GM19324 (cell line): ENCODE results near the gene YWHAB.

Experiments used
- ATAC-seq: cut with Tn5 transposase; IDR thresholded peaks from one replicate; pipeline ENCODE4 v1.9.1; 2021; ENCODE audit warnings: mild to moderate bottlenecking, moderate library complexity; ENCODE audit not compliant: unreplicated experiment, low FRiP score

YWHAB gene

DNA sequence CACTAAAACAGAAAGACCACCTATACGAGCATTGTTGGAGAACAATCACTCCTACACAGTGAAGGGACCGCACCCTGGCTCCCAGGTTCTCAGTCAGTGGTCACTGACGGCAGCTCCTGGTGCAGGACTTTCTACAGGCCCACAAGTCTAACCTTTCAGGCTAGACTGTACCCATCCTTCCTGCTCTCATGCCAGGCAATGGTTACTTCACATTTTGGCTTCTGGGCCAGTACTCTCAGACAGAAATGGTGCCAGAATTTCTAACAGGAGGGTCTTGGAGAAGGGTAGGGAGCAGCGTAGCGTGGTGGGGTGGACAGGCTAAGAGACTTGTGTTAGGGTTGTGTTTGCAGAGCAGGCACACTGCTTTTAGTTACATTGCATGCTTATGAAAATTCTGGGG lies 62.6 kb downstream of the YWHAB start:
- no peak for ATAC-seq

DNA sequence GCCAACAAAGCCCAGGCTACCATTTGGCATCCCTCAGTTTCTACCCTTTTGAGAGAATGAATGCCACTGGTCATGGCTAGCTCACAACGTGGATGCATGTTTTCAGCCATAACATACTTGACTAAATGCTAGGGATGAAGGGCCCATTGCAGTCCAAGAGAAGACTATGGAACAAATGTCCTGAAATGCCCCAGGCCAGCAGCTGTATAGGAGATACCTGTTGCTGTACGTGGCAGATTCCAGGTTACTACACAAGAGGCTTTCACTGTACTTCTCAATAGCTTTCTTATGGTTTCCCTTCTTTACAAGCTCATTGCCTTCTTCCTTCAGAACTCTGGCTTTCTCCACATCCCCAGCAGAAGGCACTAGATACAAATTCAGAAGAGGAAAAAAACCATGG lies 63.0 kb downstream of the YWHAB start:
- no peak for ATAC-seq

DNA sequence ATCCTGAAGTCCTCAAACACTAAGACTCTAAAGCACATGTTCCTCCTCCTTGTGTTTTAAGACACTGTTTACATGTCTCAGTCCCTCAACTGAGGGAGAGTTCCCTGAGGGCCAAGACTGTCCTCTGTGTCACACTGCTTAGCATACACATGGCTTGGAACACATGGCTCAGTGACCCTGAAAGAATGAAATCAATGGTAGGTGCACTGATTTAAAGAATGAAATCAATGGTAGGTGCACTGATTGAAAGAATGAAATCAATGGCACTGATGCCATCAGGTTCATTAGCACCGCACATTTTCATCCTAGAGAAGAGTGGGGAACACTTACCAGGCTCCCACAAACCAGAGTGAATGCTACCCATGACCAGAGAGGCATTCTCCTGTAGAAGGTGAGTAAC lies 64.9 kb downstream of the YWHAB start:
- ATAC-seq = no peak

- ATAC-seq = no peak
Observed at GRCh38 chr20:44952731-44953130, 67.2 kb downstream of the YWHAB start.

- ATAC-seq = no peak
Observed at GRCh38 chr20:44954211-44954610, 68.7 kb downstream of the YWHAB start.

DNA sequence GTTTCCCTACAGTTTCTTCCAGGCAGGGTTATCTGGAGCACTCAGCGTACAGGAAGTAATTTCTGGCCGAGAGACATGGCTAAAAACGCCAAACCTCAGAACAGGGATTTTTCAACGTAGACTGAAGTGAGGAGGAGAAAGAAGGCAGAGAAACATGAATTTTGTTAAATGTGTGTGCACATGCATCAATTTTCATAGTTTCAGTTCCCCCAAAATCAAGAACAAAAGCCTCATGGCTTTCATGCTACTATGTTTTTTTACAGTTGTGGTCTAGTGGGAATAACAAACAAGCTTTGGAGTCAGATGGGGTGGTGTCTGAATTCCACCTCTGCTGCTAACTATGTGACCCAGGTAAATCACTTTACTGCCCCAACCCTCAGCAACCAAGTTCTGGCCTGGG lies 69.8 kb downstream of the YWHAB start:
- ATAC-seq = no peak

DNA sequence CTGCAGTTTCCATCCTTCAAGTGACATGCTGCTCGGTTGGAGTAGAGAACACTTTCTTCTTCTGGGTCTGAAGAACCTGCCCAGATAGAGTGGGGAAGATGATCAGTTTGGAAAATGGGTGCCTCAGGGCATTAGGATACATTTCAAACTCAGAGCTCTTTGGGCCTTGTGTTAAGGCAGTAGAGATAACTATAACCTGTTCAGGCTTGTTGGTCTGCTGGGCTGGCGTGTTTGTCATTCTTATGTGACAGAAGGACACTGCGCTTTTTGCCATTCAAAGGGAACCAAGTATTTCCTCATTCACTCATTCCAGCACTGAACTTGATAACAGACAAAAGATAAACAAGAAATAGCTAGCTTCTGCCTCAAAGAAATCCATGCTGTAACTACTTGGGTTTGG lies 70.9 kb downstream of the YWHAB start:
- no peak for ATAC-seq
